Brain microvascular endothelial cell (primary cell): ENCODE data around the gene PPP1R14C.

Source experiments
- DNase-seq: peaks from one replicate; pipeline ENCODE4 v3.0.0-alpha.2; 2020
- H3K27ac ChIP-seq: fragments of 250-450 bp; sonication (Bioruptor Pico); 2 replicates; pipeline ENCODE4 v1.5.1; 2020; ENCODE audit warnings: mild to moderate bottlenecking, moderate library complexity
- H3K27me3 ChIP-seq: fragments of 250-450 bp; sonication (Bioruptor Pico); replicated peaks from 2 replicates; pipeline ENCODE4 v1.5.1; 2020; ENCODE audit warnings: mild to moderate bottlenecking
- H3K36me3 ChIP-seq: fragments of 250-450 bp; sonication (Bioruptor Pico); replicated peaks from 2 replicates; pipeline ENCODE4 v1.5.1; 2020; ENCODE audit warnings: mild to moderate bottlenecking
- H3K4me3 ChIP-seq: 2 replicates; pipeline ENCODE4 v1.5.1; 2011; ENCODE audit warnings: low read depth, mild to moderate bottlenecking, control low read depth, low read length, moderate library complexity
- CTCF ChIP-seq: IDR thresholded peaks from 2 replicates; pipeline ENCODE4 v1.5.1; 2011; ENCODE audit warnings: low read depth, mild to moderate bottlenecking, moderate library complexity, low read length, control low read depth, inconsistent platforms; ENCODE audit errors: missing control alignments
- in situ Hi-C: cut with HindIII; loops from 2 replicates; pipeline ENCODE4 v1.10.0; 2017; ENCODE audit warnings: low sequenced_read_pairs, low pct_ligation_motif_present

Gene PPP1R14C

GRCh38 chr6:150290429-150290828, 147.6 kb downstream of the PPP1R14C start:
- TF ChIP-seq CTCF = no peak
- Histone ChIP-seq H3K36me3 (no peaks in the 10 kb centered on the region), H3K4me3 (no peak overlapping the region), H3K27me3 (no peaks in the 10 kb centered on the region), H3K27ac (no peak overlapping the region)
- in situ Hi-C loops = no loop called here
- peak; percentile 42 for DNase-seq

- Histone ChIP-seq H3K4me3 (no peak overlapping the region), H3K27me3 (no peaks in the 10 kb centered on the region), H3K27ac (no peak overlapping the region), H3K36me3 (no peaks in the 10 kb centered on the region)
- no peak for TF ChIP-seq CTCF
- DNase-seq = no peak
- in situ Hi-C loops = no loop called here
Measured at GRCh38 chr6:150291968-150292710, 149.3 kb downstream of the PPP1R14C start.

DNA sequence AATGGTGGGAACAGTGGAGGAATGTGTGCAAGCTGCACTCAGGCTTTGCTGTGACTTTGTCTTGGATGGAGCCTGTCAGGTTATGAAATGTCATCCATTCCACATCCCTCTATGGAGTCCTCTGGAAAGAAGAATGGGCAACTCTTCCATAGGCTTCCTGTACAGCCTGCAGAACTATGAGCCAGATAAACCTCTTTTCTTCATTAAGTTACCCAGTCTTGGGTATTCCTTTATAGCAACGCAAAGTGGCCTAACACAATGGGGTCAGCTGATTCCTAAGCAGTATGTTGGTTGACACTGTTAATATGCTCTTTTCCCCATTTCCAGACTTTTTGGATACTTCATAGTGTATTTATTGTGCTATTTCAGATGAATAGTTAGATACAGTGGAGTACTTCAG, 150.2 kb downstream of the PPP1R14C start:
- Histone ChIP-seq H3K36me3 (no peaks in the 10 kb centered on the region), H3K27me3 (no peaks in the 10 kb centered on the region), H3K27ac (no peak overlapping the region), H3K4me3 (no peak overlapping the region)
- no peak for DNase-seq
- no peak for TF ChIP-seq CTCF
- in situ Hi-C loops = no loop called here

- Histone ChIP-seq H3K27me3 (no peaks in the 10 kb centered on the region), H3K4me3 (no peak overlapping the region), H3K27ac (peak overlapping the region; percentile 10), H3K36me3 (no peaks in the 10 kb centered on the region)
- no peak for TF ChIP-seq CTCF
- DNase-seq = peak; percentile 71
- in situ Hi-C loops = no loop called here
Measured at GRCh38 chr6:150293423-150294173, 150.8 kb downstream of the PPP1R14C start.

DNA sequence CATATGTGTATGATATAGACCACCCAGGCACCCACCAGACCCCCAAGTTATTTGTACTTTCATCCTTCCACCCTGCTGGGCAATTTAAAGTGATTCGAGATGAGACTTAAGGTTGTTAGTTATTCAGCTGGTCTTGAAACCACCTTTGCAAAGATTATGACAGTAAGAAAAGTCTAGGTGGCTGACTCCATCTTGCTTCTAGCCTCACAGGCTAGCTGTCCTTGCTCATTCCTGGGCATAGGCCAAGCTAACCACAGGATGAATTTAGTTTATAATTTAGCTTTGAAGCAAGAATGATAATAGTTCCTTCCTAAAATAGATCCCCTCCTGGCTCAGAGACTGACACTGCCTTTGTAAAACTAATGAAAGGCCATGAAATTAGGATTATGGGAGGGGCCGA, 154.0 kb downstream of the PPP1R14C start:
- H3K27me3 ChIP-seq = no peaks in the 10 kb centered on the region
- H3K36me3 ChIP-seq = no peaks in the 10 kb centered on the region
- H3K4me3 ChIP-seq = no peak overlapping the region
- in situ Hi-C loops = no loop called here
- no peak for TF ChIP-seq CTCF
- DNase-seq = no peak
- peak overlapping the region; percentile 89 for H3K27ac ChIP-seq
